ENCODE results near the gene UTP15. TPM values are rescaled to one million over a fixed set of nuclear protein-coding genes. Genes with fewer than 3 reads are reported as not detected.

The UTP15 gene
- total RNA-seq, 1 donor from 2014 or later, result 14.1 TPM

DNA sequence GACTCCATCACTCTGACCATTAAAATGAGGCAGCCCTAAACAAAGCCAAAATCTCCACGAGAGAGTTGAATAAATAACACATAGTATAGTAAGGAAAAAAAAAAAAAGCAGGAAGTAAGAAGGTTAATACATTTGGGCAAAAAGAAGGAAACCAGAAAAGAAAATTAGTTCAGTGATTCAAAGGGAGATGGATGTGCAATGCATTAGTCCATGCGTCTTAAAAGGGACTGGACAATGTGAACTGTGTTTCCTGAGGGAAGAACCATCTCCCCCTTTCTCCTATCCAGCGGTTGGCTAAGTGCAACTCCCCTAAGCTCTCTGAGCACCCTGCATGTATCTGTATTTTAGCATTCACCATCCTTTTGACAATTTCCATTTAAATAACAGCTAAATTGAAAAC, 1.5 kb upstream of the UTP15 start:
- DNase-seq (ENCODE audit: low read depth in 2 of 2), result peak in 1 of 2 donors; percentile 27

DNA sequence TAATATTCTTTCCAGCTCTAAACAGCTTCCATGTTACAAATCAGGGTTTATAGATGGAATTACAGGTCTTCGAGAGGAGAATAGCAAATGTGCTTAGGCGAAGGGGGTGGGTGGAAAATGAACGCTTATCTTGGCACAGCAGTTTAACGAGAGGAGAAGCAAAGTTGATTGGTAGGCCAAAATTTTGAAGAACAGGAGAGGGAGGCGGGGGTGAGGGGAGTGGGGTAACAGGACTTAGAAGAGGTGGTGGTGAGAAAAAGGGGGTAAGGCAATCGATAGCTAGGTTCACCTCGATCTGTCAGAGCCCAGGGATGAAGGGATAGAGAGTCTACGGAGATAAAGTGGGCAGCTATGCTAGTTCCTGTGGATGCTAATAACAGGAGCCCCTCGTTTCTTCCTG, 868 bp upstream of the UTP15 start:
- DNase-seq (ENCODE audit: low read depth in 2 of 2), result peak; percentile 29 to 61

GRCh38 chr5:73565969-73566547, 515 bp downstream of the UTP15 start:
- DNase-seq (ENCODE audit: low read depth in 2 of 2), result no peak

DNA sequence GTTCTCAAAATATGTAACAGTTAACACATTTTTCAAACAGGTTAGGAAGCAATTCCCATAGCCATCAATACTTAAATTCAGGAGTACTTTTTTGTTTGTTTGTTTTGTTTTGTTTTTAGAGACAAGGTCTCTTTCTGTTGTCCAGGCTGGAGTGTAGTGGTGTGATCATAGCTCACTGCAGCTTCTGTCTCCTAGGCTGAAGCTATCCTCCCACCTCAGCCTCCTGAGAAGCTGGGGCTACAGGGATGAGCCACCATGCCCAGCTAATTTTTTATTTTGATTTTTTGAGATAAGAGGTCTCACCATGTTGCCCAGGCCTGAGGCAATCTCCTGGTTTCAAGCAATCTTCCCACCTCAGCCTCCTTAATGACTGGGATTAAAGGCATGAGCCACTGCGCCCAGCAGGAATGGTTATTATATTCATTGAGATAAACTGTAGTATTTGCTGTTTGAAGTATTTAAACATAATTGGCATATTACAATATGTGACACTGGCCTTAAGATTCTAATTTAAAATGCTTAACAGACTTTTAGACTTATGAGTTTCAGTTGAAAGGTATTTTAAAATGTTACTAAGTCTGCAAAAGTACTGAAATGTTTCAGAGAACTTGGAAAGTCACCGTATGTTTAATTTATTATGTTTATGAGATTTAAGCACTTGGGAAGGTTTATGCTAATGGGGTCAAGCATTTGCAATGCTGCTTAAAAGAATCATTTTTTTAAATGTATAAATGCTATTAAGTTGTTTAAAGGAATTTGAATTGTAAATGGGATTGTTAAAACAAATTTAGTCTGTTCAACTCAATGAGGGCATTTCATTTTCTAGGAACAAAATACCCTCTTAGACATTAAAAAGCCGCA, 17.0 kb downstream of the UTP15 start:
- DNase-seq (ENCODE audit: low read depth in 2 of 2), result no peak

GRCh38 chr5:73587923-73588322, 22.4 kb downstream of the UTP15 start:
- DNase-seq (ENCODE audit: low read depth in 2 of 2), result no peak

DNA sequence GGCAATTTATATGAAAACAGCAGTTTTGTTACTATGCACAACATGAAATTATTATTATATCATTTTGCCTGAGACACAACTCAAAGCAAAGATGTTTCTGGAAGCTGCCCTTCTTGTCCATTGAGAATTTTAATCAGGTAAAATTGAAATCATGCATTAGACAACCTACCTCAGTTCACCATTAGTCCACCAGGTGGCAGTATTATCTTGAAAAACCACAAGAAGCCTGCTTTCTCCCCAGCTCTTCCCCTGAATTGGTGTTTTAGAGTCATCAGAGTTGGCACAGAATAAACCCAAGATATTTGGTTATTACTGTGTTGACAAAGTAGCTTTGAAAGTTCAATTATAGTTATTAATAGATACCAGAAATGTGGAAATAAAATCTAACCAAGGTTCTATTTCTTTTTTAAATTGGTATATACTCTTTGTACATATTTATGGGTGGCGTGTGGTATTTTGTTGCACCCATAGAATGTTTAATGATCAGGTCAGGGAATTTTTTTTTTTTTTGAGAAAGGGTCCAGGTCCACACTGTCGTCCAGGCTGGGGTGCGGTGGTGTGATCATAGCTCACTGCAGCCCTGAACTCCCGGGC, 25.7 kb downstream of the UTP15 start:
- peak; percentile 88 to 92 for DNase-seq (ENCODE audit: low read depth in 2 of 2)

- peak in 1 of 2 donors; percentile 39 for DNase-seq (ENCODE audit: low read depth in 2 of 2)
Observed at GRCh38 chr5:73591698-73592501, 26.4 kb downstream of the UTP15 start.

GRCh38 chr5:73592551-73592950, 27.0 kb downstream of the UTP15 start:
- DNase-seq (ENCODE audit: low read depth in 2 of 2), result no peak

- DNase-seq (ENCODE audit: low read depth in 2 of 2), result peak; percentile 51 to 65
Observed at GRCh38 chr5:73596705-73597328, 31.3 kb downstream of the UTP15 start.

- no peak for DNase-seq (ENCODE audit: low read depth in 2 of 2)
Observed at GRCh38 chr5:73599380-73599779, 33.8 kb downstream of the UTP15 start.

- peak in 1 of 2 donors; percentile 60 for DNase-seq (ENCODE audit: low read depth in 2 of 2)
Observed at GRCh38 chr5:73603998-73604397, 38.5 kb downstream of the UTP15 start.

DNA sequence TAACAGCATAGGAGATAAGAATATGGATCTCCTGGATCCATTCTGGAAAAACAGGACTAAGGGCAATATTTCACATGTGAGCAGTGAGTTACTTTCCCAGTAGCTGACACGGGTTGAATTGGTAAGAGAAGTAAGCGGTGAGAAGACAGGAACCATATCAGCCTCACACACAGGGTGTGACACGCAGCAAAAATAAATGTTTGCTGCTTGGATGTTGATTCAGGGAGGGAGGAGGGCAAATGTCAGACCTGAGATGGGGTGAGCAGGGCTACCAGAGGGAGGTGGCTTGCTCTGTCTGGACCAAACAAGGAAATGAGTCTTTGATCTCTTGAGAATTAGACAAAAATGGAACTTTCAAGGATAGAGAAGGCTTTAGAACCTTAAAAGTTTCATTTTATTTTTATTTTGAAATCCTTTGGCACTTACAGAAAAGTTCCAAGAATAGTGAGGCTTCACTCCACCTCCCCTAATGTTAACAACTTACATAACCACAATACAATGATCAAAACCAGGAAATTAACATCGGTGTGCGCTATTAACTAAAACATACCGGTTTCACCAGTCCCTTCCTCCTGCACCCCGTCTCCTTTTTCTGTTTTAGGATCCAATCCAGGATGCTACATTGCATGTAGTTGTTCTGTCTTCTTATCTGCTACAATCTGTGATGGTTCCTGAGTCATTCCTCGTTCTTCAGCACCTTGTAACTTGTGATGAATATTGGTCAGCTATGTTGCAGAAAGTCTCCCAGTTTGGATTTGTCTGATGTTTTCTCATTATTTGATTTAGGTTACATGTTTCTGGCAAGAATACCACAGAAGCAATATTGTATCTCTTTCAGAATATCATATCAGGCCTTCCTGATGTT, 39.9 kb downstream of the UTP15 start:
- DNase-seq (ENCODE audit: low read depth in 2 of 2), result peak; percentile 22 to 57

DNA sequence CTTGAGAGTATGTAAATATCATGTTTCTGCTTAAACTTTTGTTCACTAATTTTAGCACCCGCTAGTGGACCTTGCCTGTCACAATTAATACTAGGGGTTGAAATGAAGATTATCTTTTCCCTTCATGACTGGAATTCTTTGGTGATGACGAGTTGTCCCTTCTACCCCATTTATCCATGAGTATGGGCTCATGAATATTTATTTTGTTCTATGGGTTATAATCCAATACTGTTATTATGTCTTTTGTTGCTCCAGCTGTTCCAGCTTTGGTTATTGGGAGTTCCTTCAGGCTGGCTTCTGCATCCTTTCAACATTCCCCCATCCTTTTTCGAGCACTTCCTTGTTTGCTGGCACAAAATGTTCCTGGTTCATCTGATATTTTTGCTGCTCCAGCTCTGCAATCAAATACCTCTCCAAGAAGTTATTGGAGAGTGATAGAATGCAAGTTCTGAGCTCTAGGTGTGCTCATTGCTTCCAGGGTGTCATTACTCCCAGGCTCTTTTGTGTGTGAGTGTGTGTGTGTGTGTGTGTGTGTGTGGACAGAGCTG, 40.7 kb downstream of the UTP15 start:
- no peak for DNase-seq (ENCODE audit: low read depth in 2 of 2)

- no peak for DNase-seq (ENCODE audit: low read depth in 2 of 2)
Observed at GRCh38 chr5:73607228-73607627, 41.7 kb downstream of the UTP15 start.

GRCh38 chr5:73612799-73613198, 47.3 kb downstream of the UTP15 start:
- no peak for DNase-seq (ENCODE audit: low read depth in 2 of 2)

DNA sequence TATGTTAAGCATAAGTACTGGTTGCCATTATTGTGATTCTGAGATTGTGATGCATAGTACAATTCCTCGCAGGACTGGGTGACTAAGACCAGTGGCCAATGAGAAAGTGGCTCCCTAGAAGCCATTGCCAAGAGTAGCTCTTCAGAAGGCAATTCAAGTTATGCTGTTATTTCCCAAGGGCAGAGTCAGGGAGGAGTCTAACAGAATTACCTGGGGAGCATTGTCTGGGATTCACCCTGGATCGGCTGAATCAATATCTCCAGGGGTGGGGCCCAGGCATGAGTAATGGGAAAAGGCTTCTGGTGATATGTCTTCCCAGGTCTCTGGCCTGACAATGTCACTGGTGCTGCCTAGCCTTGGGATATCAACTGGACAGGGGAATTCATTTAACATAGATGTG, 49.5 kb downstream of the UTP15 start:
- no peak for DNase-seq (ENCODE audit: low read depth in 2 of 2)

DNA sequence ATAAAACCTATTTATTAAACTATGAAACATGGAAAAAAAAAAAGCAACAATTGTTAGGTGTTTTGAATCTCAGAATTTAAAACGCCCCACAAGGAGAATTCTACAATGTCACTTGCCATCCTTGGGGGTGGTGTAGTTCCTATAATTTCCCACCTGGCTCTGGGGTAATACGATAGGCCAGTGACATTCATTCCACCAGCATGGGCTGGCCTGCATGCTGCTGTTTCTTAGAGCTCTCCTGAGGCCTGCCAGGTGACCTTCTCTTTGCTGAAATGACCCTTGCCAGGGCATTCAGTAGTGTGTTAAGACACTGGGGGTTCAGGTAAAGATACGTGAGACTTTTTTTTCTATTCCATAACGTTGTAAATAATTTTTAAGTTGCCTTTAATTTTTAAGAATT, 50.4 kb downstream of the UTP15 start:
- DNase-seq (ENCODE audit: low read depth in 2 of 2), result no peak

DNA sequence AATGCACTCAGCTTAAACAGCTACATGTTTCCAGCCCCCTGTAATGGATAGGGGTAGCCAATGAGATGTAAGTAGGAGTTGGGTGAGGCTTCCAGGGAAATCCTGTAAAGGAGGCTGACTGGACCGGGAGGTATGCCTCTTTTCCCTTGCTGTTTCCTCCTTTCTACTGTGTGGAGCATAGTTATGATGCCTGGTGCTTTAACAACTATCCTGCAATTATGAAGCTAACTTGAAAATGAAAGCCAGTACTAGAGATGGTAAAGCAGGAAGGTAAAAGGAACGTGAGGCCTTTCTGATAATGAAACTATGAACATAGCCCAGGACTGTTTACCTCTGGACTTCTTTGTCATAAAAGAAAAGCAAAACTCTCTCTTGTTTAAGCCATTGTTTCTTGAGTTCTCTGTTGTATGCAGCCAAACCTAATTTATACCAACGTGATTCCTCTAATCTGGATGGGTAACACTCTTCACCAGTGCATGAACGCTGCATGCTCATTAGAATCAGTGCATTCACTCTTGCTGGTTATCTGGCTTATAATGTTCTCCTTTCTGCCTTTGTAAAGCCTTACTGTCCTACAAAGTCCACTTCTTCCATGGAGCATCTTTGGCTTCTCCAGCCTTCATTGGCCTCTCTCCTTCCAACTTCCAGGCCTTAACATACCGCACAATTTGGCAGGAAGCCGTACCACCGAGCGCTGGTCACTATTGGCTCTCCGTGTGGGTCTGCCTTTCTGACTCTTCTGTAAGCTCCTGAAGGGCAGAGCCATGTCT, 52.2 kb downstream of the UTP15 start:
- peak; percentile 51 to 68 for DNase-seq (ENCODE audit: low read depth in 2 of 2)

- DNase-seq (ENCODE audit: low read depth in 2 of 2), result peak in 1 of 2 donors; percentile 47
Observed at GRCh38 chr5:73619606-73620333, 54.2 kb downstream of the UTP15 start.

Data from lung microvascular endothelial cell (primary cell).